Gastrocnemius medialis (tissue), 4 donors: ENCODE data around the gene MINDY4. TPM values are rescaled to one million over a fixed set of nuclear protein-coding genes. Genes with fewer than 3 reads are reported as not detected.

Experiments used
- ATAC-seq, 2 donors: fragments of 150-250 bp; one replicate each; pipeline ENCODE4 v1.9.1; 2016
- DNase-seq, 2 donors: peaks; one replicate each; pipeline ENCODE4 v3.0.0-alpha.2; 2019
- H3K27ac ChIP-seq, 4 donors: fragments of 200-600 bp; sonication (generic); 1 replicate in 1 of 4; 2 replicates in 3 of 4; pipeline ENCODE4 v1.5.1; 2016 to 2018; ENCODE audit warnings: mild to moderate bottlenecking in 2 of 4, moderate library complexity in 1 of 4
- H3K27me3 ChIP-seq, 3 donors: fragments of 200-600 bp; sonication (generic) in 2 of 3; 1 replicate in 1 of 3; 2 replicates in 2 of 3; pipeline versions ENCODE4 v1.5.1 to v1.6.0; 2016 to 2019; ENCODE audit warnings: mild to moderate bottlenecking in 1 of 3, moderate library complexity in 1 of 3
- H3K36me3 ChIP-seq, 2 donors: fragments of 200-600 bp; sonication (generic) in 1 of 2; one replicate each; pipeline ENCODE4 v1.5.1; 2017 to 2018
- H3K4me1 ChIP-seq, 2 donors: fragments of 200-600 bp; sonication (generic) in 1 of 2; one replicate each; pipeline ENCODE4 v1.5.1; 2016 to 2017; ENCODE audit warnings: mild to moderate bottlenecking in 2 of 2
- H3K4me3 ChIP-seq, 4 donors: fragments of 200-600 bp; sonication (generic) in 3 of 4; 1 replicate in 1 of 4; 2 replicates in 3 of 4; pipeline ENCODE4 v1.5.1; 2016 to 2019; ENCODE audit warnings: mild to moderate bottlenecking in 2 of 4
- H3K9me3 ChIP-seq, 3 donors: fragments of 200-600 bp; sonication (generic) in 2 of 3; 1 replicate in 1 of 3; 2 replicates in 2 of 3; pipeline ENCODE4 v1.5.1; 2016 to 2019
- POLR2A ChIP-seq, 2 donors: fragments of 450-650 bp; IDR thresholded peaks; one replicate each; pipeline ENCODE4 v1.6.1; 2017; ENCODE audit warnings: antibody characterized with exemption in 2 of 2, mild to moderate bottlenecking in 2 of 2, moderate library complexity in 2 of 2
- in situ Hi-C, 4 donors: fragments of 200-750 bp; cut with MboI; loops; one replicate each; pipeline versions ENCODE4 v1.15.0 to v1.8.0; 2017; ENCODE audit warnings: low sequenced_read_pairs in 4 of 4
- intact Hi-C: fragments of 100-400 bp; cut with DNase I; formaldehyde crosslinking; loops from one replicate; pipeline ENCODE4 v1.15.1; 2023; ENCODE audit warnings: low total_unique reads
- total RNA-seq, 4 donors: library from RNA; depleted of rRNA; stranded (reverse); fragments of >200 nt; gene quantifications; one replicate each; pipeline versions ENCODE4 v1.1.0 to v1.2.3, GENCODE V29; 2016
- TF ChIP-seq, protein P1 (sequence below), 5 experiments: fragments of 450-650 bp in 3 of 5; fragments of 200-600 bp in 2 of 5; sonication (generic) in 2 of 5; IDR thresholded peaks in 4 of 5; conservative IDR thresholded peaks in 1 of 5; 1 replicate in 4 of 5; 2 replicates in 1 of 5; pipeline ENCODE4 v1.5.1; 2016 to 2019; ENCODE audit warnings: antibody characterized with exemption in 5 of 5, mild to moderate bottlenecking in 3 of 5, moderate library complexity in 3 of 5

The MINDY4 gene
- total RNA-seq, 4 donors from 2014 or later: 1.4 to 4.3 (median 3.0) TPM

DNA sequence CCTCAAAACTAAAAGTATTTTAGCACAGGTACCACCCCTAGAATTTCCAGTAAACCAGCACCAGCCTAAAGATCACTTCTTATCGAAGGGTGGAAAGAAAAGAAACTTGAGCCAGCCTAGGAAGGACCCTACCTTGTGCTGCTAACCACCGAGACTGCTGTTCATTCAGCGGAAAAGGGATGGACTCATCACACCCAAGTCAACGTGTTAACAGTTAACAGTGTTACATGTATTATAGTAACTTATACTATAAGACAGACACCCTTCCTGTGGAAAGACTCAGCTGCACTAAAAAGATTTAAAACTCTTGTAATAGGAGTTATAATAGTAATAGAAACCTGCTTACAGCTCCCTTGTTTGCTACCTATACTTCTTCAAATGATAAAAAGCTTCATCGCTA is 39.8 kb downstream of the MINDY4 start:
- intact Hi-C loops: no loop called here
- H3K4me1 ChIP-seq: peaks cover 27 to 30% of the 10 kb centered on the region in 2 donors
- no peaks in the 10 kb centered on the region for H3K36me3 ChIP-seq
- H3K4me3 ChIP-seq: no peak overlapping the region
- no peak overlapping the region for H3K27ac ChIP-seq
- ATAC-seq (no peak), DNase-seq (no peak)
- in situ Hi-C loops: no loop called here
- no peaks in the 10 kb centered on the region for H3K9me3 ChIP-seq
- TF ChIP-seq POLR2A (IDR thresholded peaks at IDR 0.05): no peak
- TF ChIP-seq, protein P1, sequence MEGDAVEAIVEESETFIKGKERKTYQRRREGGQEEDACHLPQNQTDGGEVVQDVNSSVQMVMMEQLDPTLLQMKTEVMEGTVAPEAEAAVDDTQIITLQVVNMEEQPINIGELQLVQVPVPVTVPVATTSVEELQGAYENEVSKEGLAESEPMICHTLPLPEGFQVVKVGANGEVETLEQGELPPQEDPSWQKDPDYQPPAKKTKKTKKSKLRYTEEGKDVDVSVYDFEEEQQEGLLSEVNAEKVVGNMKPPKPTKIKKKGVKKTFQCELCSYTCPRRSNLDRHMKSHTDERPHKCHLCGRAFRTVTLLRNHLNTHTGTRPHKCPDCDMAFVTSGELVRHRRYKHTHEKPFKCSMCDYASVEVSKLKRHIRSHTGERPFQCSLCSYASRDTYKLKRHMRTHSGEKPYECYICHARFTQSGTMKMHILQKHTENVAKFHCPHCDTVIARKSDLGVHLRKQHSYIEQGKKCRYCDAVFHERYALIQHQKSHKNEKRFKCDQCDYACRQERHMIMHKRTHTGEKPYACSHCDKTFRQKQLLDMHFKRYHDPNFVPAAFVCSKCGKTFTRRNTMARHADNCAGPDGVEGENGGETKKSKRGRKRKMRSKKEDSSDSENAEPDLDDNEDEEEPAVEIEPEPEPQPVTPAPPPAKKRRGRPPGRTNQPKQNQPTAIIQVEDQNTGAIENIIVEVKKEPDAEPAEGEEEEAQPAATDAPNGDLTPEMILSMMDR (IDR thresholded peaks at IDR 0.05 in 4 of 5, conservative IDR thresholded peaks at IDR 0.05 in 1 of 5): no peak
- no peaks in the 10 kb centered on the region for H3K27me3 ChIP-seq

DNA sequence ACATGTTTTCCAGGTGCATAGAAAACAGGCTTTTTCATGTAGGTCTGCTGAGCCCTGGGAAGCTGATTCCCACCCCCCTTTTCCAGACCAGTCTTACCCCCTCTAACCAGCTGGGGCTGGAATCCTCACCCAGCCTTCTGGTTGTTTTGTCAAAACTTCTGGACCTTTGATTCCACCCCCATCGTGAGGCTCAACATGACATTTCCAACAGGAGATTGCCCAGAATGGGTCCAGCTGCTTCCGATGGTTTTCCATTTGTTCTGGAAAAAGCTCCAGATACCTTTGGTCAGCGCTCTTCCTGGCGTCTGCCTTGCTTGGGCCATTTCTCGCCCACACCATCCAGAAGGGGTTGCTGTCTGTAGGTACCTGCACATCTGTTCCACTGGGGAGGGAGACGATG is 41.5 kb downstream of the MINDY4 start:
- intact Hi-C loops: no loop called here
- H3K27me3 ChIP-seq: no peaks in the 10 kb centered on the region
- H3K27ac ChIP-seq: no peak overlapping the region
- peaks cover 30 to 39% of the 10 kb centered on the region in 2 donors for H3K4me1 ChIP-seq
- DNase-seq (no peak), ATAC-seq (no peak)
- in situ Hi-C loops: no loop called here
- no peak overlapping the region for H3K4me3 ChIP-seq
- no peaks in the 10 kb centered on the region for H3K36me3 ChIP-seq
- no peaks in the 10 kb centered on the region for H3K9me3 ChIP-seq
- TF ChIP-seq, protein P1 (IDR thresholded peaks at IDR 0.05 in 4 of 5, conservative IDR thresholded peaks at IDR 0.05 in 1 of 5): no peak
- no peak for TF ChIP-seq POLR2A (IDR thresholded peaks at IDR 0.05)

DNA sequence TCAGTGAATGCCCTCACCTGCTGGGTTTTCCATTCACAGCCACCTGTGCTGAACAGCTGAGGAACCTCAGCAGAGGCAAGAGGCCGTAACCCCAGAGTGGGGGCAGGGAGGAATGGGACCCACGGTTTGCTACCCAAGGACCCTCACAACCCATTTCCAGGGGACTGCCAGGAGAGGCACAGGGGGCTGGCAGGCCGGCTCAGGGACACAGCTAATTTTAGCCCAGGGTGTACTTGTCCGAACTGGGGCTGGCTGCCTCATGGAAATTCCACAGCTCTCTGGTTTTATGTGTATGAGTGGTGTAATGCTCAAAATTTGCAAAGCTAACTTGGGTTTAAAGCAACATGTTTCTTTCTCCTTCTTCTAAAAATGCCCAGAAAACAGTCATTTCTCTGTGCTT is 42.2 kb downstream of the MINDY4 start:
- in situ Hi-C loops (no loop called here), intact Hi-C loops (no loop called here)
- H3K27ac ChIP-seq: peak overlapping the region in 2 of 4 donors; percentile 22 to 35
- DNase-seq (peak in 1 of 2 donors; percentile 32), ATAC-seq (peak in 1 of 2 donors; percentile 48)
- TF ChIP-seq, protein P1 (IDR thresholded peaks at IDR 0.05 in 4 of 5, conservative IDR thresholded peaks at IDR 0.05 in 1 of 5): no peak
- no peaks in the 10 kb centered on the region for H3K9me3 ChIP-seq
- no peak overlapping the region for H3K4me3 ChIP-seq
- H3K36me3 ChIP-seq: no peaks in the 10 kb centered on the region
- H3K4me1 ChIP-seq: peaks cover 30 to 39% of the 10 kb centered on the region in 2 donors
- H3K27me3 ChIP-seq: no peaks in the 10 kb centered on the region

DNA sequence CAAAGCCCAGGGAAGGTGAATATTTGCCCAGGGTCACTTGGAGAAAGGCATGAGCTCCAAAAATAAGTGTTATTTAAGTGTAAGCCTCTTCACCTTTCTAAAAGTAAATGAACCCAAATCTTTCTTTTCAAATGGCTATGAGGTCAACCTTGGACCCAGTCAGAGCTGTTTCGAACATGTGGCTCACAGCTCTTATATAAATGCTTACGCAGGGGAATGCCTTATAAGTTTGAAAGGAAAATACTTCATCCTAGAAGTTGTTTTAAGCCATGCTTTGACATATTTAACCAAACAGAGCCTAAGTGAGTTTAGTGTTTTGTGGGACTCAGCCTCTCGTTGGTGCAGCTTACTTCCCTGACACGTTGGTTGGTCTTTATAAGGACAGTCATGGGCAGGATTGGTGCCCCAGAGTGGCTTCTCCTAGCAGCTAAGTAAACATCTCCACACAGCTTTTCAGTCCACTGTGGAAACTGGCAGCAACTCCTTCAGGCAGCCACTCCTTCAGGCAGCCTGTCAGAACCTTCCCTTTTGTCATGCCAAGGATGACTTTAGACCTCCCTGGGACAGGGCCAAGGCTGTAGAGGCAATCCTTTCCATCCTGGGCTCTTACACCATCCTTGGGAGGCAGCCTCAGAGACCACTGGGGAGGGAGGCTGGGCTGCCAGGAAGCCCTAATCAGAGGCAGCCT is 43.6 kb downstream of the MINDY4 start:
- H3K27me3 ChIP-seq: no peaks in the 10 kb centered on the region
- TF ChIP-seq, protein P1 (IDR thresholded peaks at IDR 0.05 in 4 of 5, conservative IDR thresholded peaks at IDR 0.05 in 1 of 5): no peak
- no peaks in the 10 kb centered on the region for H3K9me3 ChIP-seq
- in situ Hi-C loops: no loop called here
- no peak overlapping the region for H3K4me3 ChIP-seq
- peaks cover 30 to 39% of the 10 kb centered on the region in 2 donors for H3K4me1 ChIP-seq
- H3K27ac ChIP-seq: peak overlapping the region; percentile 56 to 71 (median 58)
- ATAC-seq (peak; percentile 14 to 59), DNase-seq (peak; percentile 25 to 70)
- intact Hi-C loops: no loop called here
- H3K36me3 ChIP-seq: no peaks in the 10 kb centered on the region
